ENCODE results near the gene HBEGF.

HBEGF gene, protein sequence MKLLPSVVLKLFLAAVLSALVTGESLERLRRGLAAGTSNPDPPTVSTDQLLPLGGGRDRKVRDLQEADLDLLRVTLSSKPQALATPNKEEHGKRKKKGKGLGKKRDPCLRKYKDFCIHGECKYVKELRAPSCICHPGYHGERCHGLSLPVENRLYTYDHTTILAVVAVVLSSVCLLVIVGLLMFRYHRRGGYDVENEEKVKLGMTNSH

DNA sequence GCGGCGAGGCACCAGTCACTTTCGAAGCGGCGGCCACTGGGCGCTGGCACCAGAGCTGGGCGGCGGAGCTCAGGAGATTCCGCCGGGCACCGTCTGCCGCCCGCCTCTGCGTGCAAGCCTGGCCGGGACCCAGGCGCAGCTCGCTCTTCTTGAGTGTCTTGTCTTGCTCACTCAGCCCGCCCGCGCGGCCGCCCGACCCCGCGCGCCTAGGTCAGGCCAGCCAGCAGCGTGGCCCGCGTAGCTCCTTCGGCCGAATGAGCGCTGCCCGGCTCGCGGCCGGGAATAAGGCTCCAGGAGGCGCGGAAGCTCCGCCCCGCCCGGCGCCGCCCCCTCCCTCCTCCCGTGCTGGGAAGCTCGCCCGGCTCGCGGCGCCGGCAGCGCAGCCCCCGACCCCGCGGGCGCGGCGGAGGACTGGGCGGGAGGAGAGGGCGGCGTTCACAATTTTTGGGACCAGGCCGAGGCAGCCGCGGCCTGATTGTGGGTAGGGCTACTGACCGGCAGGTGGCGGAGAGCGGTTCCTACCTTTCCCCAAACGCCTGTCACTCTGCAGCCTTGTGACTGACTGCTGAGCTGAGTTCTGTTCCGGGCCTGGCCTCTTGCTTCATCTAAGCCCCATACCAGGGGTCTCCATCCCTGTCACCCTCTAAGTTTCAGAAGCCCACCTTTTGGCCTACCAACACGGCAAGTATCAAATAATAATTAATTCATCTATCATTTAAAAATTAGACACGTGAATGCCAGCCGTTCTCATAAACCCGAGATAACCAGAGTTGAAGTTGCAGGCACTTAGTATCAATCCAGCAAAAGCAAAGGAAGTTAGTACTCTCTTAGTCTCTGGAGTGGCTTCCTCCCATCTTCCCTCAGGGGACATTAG, at the start of gene HBEGF:
Gene HBEGF (minus strand): TSS at position 256 of the 874 bp plus-strand sequence. CDS start 275 bp downstream, outside the sequence.
- in situ Hi-C loops (cut with MboI; ENCODE audit: low sequenced_read_pairs): no loop called here

DNA sequence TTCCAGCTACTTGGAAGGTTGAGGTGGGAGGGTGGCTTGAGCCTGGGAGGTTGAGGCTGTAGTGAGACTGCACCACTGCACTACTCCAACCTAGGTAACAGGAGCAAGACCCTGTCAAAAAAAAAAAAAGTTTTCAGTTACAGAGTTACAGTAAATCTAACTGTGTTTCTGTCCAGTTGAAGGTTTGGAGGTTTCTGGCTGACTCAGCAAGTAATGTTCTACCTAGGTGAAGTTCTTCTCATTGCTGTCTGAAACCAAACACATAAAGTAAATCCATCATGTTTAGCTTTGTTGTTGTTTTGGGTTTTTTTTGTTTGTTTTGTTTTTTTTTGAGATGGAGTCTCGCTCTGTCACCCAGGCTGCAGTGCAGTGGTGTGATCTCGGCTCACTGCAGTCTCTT, 47.3 kb upstream of the HBEGF start:
- in situ Hi-C loops (cut with MboI; ENCODE audit: low sequenced_read_pairs): no loop called here

DNA sequence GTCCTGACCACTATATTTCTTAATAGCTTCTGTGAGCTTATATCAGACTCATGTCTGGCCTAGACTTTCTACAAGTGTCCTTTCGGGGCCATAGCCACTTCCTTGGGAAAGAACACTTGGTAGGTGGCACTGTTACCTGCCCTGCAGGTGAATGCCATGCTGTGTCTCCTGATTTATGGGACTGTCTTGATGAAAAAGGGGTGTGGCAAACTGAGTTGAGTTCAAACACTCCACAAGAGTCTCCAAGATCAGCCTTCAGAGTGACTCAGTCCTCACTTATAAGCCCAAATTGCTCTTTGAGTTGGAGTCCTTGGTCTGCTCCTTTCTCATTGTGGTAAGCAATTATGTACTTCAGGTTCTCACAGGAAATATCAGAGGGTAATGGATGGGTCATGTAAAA, 45.3 kb upstream of the HBEGF start:
- in situ Hi-C loops (cut with MboI; ENCODE audit: low sequenced_read_pairs): no loop called here

DNA sequence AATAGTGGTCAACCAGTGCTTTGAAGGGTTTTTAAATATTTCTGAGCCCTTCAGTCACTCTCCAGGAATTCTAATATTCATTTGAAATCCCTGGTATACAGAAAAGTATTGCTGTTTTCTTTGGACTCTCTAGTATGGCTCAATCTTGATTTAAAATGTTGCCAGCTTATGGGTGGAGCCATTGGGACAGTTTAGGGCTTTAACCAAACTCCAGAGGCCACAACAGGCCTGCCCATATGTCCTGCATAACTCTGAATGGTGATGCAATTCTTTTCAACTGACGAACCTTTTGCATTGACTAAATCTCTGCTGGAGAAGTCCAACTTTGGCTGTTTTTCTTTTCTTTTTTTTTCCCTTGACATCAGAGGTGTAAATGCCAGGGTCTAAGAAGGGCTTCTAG, 44.9 kb upstream of the HBEGF start:
- in situ Hi-C loops (cut with MboI; ENCODE audit: low sequenced_read_pairs): no loop called here

DNA sequence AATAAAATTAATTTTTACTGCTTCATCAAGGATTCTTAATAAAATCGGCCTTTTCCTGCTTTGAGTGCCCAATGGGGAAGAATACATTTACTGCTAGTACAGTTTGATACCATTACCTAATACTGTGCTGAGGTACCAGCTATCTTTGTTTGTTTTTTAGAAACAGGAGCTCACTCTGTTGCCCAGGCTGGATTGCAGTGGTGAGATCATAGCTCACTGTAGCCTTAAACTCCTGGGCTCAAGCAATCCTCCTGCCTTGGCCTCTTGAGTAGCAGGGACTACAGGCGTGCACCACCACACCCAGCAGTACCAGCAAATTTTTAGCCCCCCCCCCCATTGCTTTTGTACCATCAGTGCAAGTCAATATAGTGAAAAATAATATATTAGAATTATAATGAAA, 41.6 kb upstream of the HBEGF start:
- in situ Hi-C loops (cut with MboI; ENCODE audit: low sequenced_read_pairs): no loop called here

DNA sequence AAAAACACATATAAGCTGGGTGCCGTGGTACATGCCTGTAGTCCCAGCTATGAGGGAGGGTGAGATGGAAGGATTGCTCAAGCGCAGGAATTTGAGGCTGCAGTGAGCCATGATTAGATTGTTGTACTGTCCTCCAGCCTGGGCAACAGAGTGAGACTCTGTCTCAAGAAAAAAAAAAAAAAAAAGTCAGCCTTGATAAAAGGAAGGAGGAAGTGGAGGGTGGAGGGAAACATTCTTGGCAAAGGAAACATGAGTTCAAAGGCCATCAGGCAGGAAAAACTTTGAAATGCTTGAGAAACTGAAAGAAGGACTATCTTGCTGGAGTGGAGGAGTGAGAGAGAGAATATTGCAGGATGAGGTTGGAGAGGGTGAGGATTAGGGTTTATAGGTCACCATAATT, 36.9 kb upstream of the HBEGF start:
- in situ Hi-C loops (cut with MboI; ENCODE audit: low sequenced_read_pairs): no loop called here

DNA sequence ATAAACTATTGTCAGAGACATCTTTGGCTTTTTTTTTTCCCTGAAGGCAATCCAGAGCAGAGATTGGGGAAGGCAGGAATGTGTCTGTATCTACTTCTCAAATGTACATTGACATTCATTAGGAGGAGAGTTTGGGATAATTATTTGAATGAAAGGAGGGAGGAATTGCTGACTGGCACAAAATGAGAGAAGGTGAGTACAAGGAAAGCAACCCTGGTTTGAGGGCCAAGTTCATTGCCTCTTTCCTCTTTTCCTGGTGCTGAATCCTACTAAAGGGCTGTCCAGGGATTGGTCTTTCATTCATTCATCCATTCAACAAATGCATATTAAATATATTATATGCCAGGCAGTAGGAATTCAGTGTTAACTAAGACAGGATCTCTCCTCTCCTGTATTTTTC, 36.5 kb upstream of the HBEGF start:
- in situ Hi-C loops (cut with MboI; ENCODE audit: low sequenced_read_pairs): no loop called here

DNA sequence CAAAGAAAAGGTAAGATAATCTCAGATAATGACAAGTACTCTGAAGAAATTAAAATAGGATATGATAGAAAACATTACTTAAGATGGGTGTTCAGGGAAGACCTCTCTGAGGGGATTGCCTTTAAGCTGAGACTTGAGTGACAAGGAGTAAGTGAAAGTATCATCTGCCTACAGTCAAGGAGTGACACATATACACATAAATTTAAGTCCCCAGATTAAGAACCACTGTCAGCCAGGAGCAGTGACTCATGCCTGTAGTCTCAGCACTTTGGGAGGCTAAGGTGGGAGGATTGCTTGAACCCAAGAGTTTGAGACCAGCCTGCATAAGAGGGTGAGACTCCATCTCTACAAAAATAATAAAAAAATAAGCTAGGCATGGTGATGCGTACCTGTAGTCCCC, 35.6 kb upstream of the HBEGF start:
- in situ Hi-C loops (cut with MboI; ENCODE audit: low sequenced_read_pairs): no loop called here

DNA sequence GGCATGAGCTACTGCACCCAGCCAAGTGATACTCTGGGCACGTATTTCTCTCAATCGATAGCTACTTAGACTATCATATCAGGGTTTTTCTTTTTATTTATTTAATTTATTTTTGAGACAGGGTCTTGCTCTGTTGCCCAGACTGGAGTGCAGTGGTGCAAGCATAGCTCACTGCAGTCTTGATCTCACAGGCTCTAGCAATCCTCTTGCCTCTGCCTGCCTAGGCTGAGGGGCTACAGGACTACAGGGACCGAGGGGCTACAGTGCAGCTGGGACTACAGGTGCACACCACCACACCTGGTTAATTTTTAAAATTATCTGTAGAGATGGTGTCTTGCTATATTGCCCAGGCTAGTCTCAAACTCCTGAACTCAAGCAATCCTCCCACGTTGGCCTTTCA, 34.9 kb upstream of the HBEGF start:
- in situ Hi-C loops (cut with MboI; ENCODE audit: low sequenced_read_pairs): no loop called here

DNA sequence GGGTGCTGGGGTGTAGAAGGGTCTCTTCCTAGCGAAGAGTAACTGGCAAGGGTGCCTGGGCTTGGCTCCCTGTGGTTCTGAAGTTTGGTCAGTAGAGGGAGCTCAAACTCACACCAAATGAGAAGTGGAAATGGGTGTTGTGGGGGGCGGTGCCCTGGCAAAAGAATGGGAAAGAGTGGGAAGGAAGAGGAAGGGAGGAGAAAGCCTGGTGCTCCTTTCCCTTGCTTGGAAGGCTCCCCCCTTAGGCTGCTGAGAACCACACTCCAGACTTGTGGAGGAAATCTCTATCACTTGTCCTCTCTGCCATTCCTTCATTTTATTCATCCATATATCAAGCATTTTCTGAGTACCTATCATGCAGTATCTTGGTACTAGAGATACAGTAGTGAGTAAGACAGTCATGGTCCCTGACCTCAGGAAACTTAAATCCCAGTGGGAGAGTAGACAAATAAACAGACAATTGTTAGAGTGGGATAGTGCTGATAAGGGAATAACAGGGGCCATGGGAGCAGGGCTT, 26.6 kb upstream of the HBEGF start:
- in situ Hi-C loops (cut with MboI; ENCODE audit: low sequenced_read_pairs): loop anchor here (10.0 kb wide), 1 partner anchor 332 kb away; the partner anchor contains the start of gene ZMAT2

DNA sequence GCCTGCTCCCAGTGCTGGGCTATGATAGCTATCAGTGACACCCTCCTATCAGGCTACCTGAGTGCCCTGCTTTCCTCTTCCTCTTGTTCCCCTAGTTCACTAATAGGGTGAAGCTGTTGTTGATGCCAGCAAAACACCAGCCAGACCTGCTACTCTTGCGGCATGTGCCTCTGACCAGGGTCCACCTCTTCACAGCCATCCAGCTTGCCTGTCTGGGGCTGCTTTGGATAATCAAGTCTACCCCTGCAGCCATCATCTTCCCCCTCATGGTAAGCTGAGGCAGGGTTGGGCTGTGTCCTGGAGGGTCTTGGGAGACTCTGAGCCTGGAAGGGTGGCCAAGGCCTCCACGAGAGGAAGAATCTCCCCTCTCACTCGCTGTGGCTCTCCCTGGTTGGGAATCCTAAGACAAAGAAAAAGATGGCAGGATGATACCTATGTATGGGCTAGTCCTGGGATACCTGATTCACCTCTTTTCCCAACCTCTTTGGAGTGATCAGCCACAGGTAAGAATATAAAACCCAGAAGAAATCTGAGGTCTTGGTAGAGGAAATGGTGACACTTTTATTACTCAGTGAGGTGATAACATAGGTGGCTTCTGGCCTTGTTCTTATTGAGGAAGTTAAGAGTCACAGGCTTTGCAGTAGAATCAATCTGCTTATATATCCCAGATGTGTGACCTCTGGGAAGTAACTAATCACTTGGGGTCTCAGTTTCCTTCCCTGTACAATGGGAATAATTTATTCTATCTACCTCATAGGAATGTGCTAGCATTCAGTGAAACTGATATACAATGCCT, 25.2 kb upstream of the HBEGF start:
- in situ Hi-C loops (cut with MboI; ENCODE audit: low sequenced_read_pairs): loop anchor here (10.0 kb wide), 1 partner anchor 333 kb away; the partner anchor contains the start of gene ZMAT2

DNA sequence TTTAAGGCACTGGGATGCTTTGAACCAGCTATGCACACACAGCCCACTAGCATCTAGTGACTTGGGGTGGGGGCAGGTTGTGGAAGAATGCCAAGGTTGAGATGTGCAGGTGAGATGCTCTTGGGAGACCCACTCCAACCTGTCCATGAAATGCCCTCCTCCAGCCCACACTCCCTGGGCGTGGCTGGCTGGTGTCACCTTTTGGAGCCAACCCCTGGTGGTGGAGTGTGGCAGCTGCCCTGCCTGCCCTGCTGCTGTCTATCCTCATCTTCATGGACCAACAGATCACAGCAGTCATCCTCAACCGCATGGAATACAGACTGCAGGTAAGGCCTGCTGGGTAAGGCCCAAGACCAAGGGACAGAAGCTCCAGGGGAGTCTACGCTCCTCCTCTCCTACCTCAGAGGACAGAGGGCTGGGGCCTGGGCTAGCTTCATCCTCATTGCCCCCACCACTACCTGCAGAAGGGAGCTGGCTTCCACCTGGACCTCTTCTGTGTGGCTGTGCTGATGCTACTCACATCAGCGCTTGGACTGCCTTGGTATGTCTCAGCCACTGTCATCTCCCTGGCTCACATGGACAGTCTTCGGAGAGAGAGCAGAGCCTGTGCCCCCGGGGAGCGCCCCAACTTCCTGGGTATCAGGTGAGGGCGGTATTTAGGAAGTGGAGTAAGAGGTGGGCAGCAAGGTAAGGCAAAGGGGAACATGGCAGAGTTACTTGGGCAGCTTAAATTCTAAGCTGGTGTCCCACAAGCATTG, 21.0 kb upstream of the HBEGF start:
- in situ Hi-C loops (cut with MboI; ENCODE audit: low sequenced_read_pairs): no loop called here

DNA sequence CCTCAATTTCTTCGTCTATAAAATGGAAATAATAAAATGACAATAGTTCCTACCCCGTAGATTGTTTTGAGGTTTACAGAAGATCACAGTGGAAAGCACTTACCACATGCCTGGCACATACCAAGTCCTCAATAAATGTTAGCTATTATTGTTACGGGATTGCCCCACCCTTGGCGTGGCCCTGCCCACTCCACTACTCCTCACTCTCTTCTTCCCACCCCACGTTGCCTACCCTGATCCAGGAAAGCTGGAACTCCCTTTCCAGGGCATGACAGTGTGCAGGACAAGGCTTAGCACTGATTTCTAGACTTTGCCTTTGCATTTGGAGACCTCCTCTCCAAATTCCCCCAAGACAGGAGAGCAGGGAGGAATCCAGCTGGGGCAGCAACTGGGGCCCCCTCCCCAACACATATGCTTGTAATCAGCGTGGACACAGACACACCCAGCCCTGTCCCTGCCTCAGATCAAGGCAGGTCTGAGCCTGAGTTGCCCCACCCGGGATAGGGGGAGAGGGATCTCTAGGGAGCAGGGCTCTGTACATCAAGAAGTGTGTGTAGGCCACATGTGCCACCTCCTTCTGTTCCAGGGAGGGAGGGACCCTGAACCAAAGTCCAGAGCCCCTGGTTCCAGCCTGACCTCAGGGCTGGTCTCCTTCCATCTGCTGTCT, 20.3 kb upstream of the HBEGF start:
- in situ Hi-C loops (cut with MboI; ENCODE audit: low sequenced_read_pairs): no loop called here

DNA sequence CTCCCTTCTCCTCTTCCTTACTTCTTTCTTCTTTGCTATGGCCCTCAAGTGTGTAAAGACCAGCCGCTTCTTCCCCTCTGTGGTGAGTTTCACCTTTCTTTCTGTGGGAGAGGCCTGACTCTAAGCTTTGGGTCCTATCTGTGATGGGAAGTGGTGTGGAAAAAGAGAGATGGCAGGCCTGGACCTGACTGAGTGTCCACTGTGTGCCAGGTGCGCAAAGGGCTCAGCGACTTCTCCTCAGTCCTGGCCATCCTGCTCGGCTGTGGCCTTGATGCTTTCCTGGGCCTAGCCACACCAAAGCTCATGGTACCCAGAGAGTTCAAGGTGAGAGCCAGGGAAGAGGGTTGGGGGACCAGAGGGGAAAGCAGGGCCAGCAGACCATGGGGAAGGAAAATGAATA, 19.5 kb upstream of the HBEGF start:
- in situ Hi-C loops (cut with MboI; ENCODE audit: low sequenced_read_pairs): no loop called here

DNA sequence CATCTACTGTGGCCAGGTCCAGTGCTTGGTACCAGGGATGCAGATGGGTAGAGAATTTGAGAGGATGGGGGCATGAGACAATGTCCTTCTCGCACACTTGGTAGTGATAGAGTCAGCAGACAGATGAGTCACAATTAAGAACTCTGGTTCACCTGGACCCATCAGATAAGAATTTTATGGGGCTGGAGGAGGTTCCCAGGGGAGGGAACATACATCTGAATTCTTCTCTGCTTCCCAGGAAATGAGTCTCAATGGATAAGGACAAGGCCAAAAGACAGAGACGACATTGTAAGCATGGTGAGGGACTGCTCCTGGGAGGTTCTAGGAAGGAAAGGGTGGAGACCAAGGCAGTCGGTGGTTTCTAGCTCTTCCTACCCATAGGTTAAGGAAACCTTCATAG, 18.9 kb upstream of the HBEGF start:
- in situ Hi-C loops (cut with MboI; ENCODE audit: low sequenced_read_pairs): no loop called here

DNA sequence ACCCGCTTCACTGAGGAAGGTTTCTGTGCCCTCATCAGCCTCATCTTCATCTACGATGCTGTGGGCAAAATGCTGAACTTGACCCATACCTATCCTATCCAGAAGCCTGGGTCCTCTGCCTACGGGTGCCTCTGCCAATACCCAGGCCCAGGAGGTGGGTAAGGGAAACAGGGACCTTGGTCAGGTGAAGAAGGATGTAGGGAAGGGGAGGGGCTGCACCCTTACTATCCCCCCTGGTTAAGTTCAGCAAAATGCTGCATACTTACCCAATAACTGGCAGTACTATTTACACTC, 18.0 kb upstream of the HBEGF start:
- in situ Hi-C loops (cut with MboI; ENCODE audit: low sequenced_read_pairs): no loop called here

DNA sequence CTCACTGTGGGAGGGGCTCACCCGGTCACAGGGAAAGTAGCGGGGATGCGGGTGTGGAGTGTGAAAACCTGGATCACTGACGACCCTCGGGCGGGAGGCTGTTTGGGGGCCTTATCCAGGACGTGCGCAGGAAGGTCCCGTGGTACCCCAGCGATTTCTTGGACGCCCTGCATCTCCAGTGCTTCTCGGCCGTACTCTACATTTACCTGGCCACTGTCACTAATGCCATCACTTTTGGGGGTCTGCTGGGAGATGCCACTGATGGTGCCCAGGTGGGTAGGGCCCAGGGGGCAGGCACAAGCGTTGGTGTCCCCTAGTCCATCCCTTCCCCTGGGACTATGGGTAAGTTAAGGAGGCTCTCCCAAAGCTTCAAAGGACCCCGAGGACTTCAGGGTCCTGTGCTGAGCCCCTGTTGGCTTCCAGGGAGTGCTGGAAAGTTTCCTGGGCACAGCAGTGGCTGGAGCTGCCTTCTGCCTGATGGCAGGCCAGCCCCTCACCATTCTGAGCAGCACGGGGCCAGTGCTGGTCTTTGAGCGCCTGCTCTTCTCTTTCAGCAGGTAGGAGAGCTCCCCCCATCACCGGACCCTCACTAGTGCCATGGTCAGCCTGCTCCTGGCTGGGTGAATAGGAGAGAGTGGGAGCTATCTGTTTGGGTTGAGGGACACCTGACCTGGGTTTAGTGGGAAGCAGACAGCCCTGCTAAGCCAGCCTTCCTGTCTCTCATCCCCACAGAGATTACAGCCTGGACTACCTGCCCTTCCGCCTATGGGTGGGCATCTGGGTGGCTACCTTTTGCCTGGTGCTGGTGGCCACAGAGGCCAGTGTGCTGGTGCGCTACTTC, 17.4 kb upstream of the HBEGF start:
- in situ Hi-C loops (cut with MboI; ENCODE audit: low sequenced_read_pairs): no loop called here

DNA sequence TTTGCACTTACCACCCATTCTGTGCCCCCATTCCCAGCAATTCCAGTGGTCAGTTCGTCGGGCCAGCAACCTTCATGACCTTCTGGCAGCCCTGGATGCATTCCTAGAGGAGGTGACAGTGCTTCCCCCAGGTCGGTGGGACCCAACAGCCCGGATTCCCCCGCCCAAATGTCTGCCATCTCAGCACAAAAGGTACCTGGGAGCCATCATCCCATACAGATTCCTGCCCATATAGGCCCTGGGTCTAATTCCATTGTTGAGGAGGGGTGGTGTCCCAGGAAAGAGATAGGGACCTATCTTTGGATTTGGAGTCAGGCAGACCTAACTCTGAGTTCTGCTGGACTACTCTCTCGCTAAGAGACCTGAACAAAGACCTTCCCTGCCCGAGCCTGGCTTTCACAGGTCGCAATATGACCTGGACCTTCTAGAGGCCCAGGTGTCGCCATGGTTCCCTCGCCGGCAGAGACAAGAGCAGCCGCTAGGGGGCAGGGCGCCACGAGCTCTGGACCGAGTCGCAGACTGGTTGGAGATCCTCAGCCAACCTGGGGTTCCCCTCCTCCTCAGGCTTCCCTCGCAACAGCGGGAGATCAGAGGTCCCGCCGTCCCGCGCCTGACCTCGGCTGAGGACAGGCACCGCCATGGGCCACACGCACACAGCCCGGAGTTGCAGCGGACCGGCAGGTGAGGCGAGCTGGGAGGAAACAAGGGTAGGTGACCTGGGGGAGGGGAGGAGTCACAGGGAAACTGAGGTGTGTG, 16.6 kb upstream of the HBEGF start:
- in situ Hi-C loops (cut with MboI; ENCODE audit: low sequenced_read_pairs): no loop called here

DNA sequence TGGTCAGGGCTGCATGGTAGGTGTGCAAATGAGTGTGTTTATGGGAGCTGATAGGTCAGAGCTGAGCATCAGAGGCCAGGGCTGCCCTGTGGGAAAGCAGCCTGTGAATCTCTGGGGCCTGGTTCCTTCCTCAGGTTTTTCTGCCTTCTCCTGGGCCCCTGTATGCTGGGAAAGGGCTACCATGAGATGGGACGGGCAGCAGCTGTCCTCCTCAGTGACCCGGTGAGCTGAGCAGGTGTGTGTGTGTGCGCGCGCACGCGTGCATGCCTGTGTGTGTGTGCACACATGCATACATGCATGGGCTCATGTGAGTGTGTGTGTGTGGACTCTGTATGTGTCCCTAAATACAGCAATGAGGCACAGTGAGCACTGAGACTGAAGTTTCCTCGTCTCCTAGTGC, 15.9 kb upstream of the HBEGF start:
- in situ Hi-C loops (cut with MboI; ENCODE audit: low sequenced_read_pairs): no loop called here
